ENCODE results near the gene TXLNB. TPM values are rescaled to one million over a fixed set of nuclear protein-coding genes. Genes with fewer than 3 reads are reported as not detected.

The TXLNB gene
- total and polyA plus RNA-seq, 11 donors, result 10.1 to 170 (median 113) TPM

DNA sequence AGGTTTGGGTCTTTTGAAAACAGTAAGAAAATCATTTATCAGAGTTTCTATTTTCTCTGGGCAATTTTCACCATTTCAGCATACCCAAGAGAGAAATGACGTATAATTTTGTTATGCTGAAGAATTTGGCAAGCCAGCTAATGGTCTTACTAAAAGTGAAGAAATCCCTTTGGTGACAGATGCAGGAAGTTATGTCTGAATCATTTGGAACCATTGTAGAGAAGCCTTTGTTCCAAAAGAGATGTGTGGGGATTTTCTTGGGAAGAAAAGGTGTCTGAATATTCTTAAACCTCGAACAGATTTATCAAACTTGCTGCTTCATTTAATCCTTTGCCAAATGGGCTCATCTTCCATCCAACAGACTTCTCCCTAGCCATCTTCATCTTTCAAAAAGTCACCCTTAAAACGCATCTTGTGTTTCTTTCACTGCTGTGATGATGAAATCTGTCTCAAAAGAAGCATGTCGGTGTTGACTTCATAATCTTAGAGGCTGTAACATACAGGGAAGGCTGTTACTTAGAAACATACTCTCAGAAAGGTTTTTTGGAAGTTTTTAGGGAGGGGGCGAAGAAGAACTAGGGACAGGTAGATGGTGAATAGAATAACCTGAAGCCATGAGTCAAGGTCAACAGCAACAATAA, 43.1 kb upstream of the TXLNB start:
- intact Hi-C loops (cut with DNase I), result loop anchor here in 2 of 10 donors (5.0 kb wide), 2 partner anchors 38 to 83 kb away; no protein-coding TSS in a partner anchor
- ATAC-seq (peak in 3 of 4 donors; percentile 67 to 84 (median 69)), DNase-seq (peak in 1 of 5 donors; percentile 21)
- Histone ChIP-seq H3K4me3 (no peak overlapping the region), H3K27ac (peak overlapping the region in 11 of 12 donors; percentile 0 to 76 (median 55)), H3K9me3 (no peaks in the 10 kb centered on the region), H3K27me3 (no peaks in the 10 kb centered on the region), H3K36me3 (no peaks in the 10 kb centered on the region), H3K4me1 (peaks cover 0 to 62% (median 7%) of the 10 kb centered on the region in 12 donors)
- no peak for TF ChIP-seq POLR2A (IDR thresholded peaks at IDR 0.05)
- TF ChIP-seq, protein P1, sequence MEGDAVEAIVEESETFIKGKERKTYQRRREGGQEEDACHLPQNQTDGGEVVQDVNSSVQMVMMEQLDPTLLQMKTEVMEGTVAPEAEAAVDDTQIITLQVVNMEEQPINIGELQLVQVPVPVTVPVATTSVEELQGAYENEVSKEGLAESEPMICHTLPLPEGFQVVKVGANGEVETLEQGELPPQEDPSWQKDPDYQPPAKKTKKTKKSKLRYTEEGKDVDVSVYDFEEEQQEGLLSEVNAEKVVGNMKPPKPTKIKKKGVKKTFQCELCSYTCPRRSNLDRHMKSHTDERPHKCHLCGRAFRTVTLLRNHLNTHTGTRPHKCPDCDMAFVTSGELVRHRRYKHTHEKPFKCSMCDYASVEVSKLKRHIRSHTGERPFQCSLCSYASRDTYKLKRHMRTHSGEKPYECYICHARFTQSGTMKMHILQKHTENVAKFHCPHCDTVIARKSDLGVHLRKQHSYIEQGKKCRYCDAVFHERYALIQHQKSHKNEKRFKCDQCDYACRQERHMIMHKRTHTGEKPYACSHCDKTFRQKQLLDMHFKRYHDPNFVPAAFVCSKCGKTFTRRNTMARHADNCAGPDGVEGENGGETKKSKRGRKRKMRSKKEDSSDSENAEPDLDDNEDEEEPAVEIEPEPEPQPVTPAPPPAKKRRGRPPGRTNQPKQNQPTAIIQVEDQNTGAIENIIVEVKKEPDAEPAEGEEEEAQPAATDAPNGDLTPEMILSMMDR (IDR thresholded peaks at IDR 0.05), result no peak
- 63 to 72% (median 69%) methylated on average over 5 of the region's 5 CpGs for WGBS, 4 donors

- peak overlapping the region in 1 of 12 donors; percentile 15 for H3K27ac ChIP-seq
- DNase-seq (no peak), ATAC-seq (no peak)
- no peak overlapping the region for H3K4me3 ChIP-seq
- no peak for TF ChIP-seq POLR2A (IDR thresholded peaks at IDR 0.05)
- TF ChIP-seq, protein P1 (IDR thresholded peaks at IDR 0.05), result no peak
- H3K27me3 ChIP-seq, result no peaks in the 10 kb centered on the region
- peaks cover 0 to 40% (median 0%) of the 10 kb centered on the region in 12 donors for H3K4me1 ChIP-seq
- WGBS, 4 donors, result 69 to 78% (median 74%) methylated on average over 3 of the region's 3 CpGs
- intact Hi-C loops (cut with DNase I), result no loop called here
- peaks cover 0 to 6% (median 0%) of the 10 kb centered on the region in 12 donors for H3K9me3 ChIP-seq
- H3K36me3 ChIP-seq, result no peaks in the 10 kb centered on the region
Measured at GRCh38 chr6:139330826-139331500, 39.2 kb upstream of the TXLNB start.

DNA sequence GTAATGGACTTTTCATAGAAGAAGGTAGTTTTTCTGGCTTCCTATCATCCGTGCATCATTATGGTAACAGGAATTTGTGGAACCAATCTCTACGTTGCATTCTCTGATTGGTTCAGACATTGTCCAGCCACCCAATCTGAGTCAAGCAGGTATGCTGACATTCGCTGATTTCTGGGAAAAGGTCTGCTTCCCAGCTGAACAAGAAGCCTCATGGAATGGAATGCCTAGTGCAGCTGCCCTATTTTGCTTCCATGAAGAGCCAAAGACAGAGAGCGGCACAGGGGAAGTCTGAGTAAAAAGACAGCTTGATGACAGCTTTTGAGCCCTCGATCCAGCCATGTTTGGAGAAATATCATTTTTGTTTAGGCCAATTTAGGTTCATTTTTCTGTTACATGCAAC, 38.5 kb upstream of the TXLNB start:
- no peak for DNase-seq
- Histone ChIP-seq H3K36me3 (no peaks in the 10 kb centered on the region), H3K27ac (peak overlapping the region in 1 of 12 donors; percentile 15), H3K27me3 (no peaks in the 10 kb centered on the region), H3K4me1 (peaks cover 0 to 40% (median 0%) of the 10 kb centered on the region in 12 donors), H3K9me3 (peaks cover 0 to 6% (median 0%) of the 10 kb centered on the region in 12 donors), H3K4me3 (no peak overlapping the region)
- ATAC-seq, result no peak
- intact Hi-C loops (cut with DNase I), result no loop called here
- WGBS, 4 donors, result 71 to 83% (median 79%) methylated on average over 5 of the region's 5 CpGs
- TF ChIP-seq, protein P1 (IDR thresholded peaks at IDR 0.05), result no peak
- TF ChIP-seq POLR2A (IDR thresholded peaks at IDR 0.05), result no peak

- H3K4me1 ChIP-seq, result peaks cover 0 to 41% (median 0%) of the 10 kb centered on the region in 12 donors
- H3K4me3 ChIP-seq, result no peak overlapping the region
- no peak overlapping the region for H3K27ac ChIP-seq
- TF ChIP-seq, protein P1 (IDR thresholded peaks at IDR 0.05), result no peak
- no peak for TF ChIP-seq POLR2A (IDR thresholded peaks at IDR 0.05)
- DNase-seq, result no peak
- WGBS, 4 donors, result 96 to 100% (median 98%) methylated on average over 3 of the region's 3 CpGs
- H3K36me3 ChIP-seq, result no peaks in the 10 kb centered on the region
- intact Hi-C loops (cut with DNase I), result no loop called here
- no peaks in the 10 kb centered on the region for H3K27me3 ChIP-seq
- H3K9me3 ChIP-seq, result peaks cover 0 to 6% (median 0%) of the 10 kb centered on the region in 12 donors
- no peak for ATAC-seq
Measured at GRCh38 chr6:139329224-139329623, 37.4 kb upstream of the TXLNB start.
